CD4-positive, alpha-beta memory T cell (primary cell): Measurements from ENCODE around the gene TBC1D2. TPM values are rescaled to one million over a fixed set of nuclear protein-coding genes. Genes with fewer than 3 reads are reported as not detected.
A peak's percentile ranks its signal among the peaks of the same experiment; 100 is the strongest.

Source experiments
- CTCF ChIA-PET: fragments of 350-600 bp; sonication (Branson Sonifier 250); formaldehyde crosslinking; loops from one replicate; lab custom pipeline; 2021; ENCODE audit warnings: inconsistent platforms; ENCODE audit not compliant: partially characterized antibody; lab: Charles Lee
- POLR2A ChIA-PET: fragments of 350-600 bp; sonication (Branson Sonifier 250); formaldehyde crosslinking; loops from one replicate; lab custom pipeline; 2021; ENCODE audit not compliant: partially characterized antibody; lab: Charles Lee
- DNase-seq, 5 donors: peaks; one replicate each; pipeline versions ENCODE4 v3.0.0 to v3.0.0-alpha.2; 2020 to 2022; ENCODE audit warnings: mixed read lengths in 1 of 5
- H3K27ac ChIP-seq: one replicate; pipeline ENCODE4 v1.7.0; 2013; ENCODE audit warnings: low read depth, low read length
- H3K27me3 ChIP-seq: 2 replicates; pipeline ENCODE4 v1.7.0; 2013; ENCODE audit warnings: mild to moderate bottlenecking, low read length, moderate library complexity; ENCODE audit not compliant: insufficient read depth
- H3K36me3 ChIP-seq: 2 replicates; pipeline ENCODE4 v1.7.0; 2013; ENCODE audit warnings: mild to moderate bottlenecking, low read length, moderate library complexity; ENCODE audit not compliant: insufficient read depth
- H3K4me1 ChIP-seq: 2 replicates; pipeline ENCODE4 v1.7.0; 2013; ENCODE audit warnings: mild to moderate bottlenecking, low read length, moderate library complexity; ENCODE audit not compliant: insufficient read depth
- H3K4me3 ChIP-seq, 2 donors: one replicate each; pipeline ENCODE4 v1.7.0; 2013; ENCODE audit warnings: low read length in 2 of 2, mild to moderate bottlenecking in 1 of 2
- H3K9me3 ChIP-seq, 2 donors: one replicate each; pipeline ENCODE4 v1.7.0; 2013; ENCODE audit warnings: low read length in 2 of 2, control low read depth in 1 of 2; ENCODE audit not compliant: control insufficient read depth in 1 of 2
- H3K27ac Mint-ChIP-seq, 7 donors: one replicate each; pipeline ENCODE4 v1.8.0; 2020 to 2021; ENCODE audit warnings: mixed read lengths in 7 of 7, mild to moderate bottlenecking in 6 of 7, inconsistent platforms in 3 of 7, moderate library complexity in 3 of 7
- H3K27me3 Mint-ChIP-seq, 2 donors: one replicate each; pipeline ENCODE4 v1.8.0; 2020 to 2021; ENCODE audit warnings: mixed read lengths in 2 of 2
- H3K36me3 Mint-ChIP-seq, 2 donors: one replicate each; pipeline ENCODE4 v1.8.0; 2020 to 2021; ENCODE audit warnings: mixed read lengths in 2 of 2, inconsistent platforms in 1 of 2, mild to moderate bottlenecking in 1 of 2
- H3K4me1 Mint-ChIP-seq, 4 donors: one replicate each; pipeline ENCODE4 v1.8.0; 2020 to 2021; ENCODE audit warnings: mixed read lengths in 4 of 4, mild to moderate bottlenecking in 1 of 4
- H3K4me3 Mint-ChIP-seq, 8 donors: one replicate each; pipeline ENCODE4 v1.8.0; 2020 to 2021; ENCODE audit warnings: mixed read lengths in 8 of 8, mild to moderate bottlenecking in 7 of 8, moderate library complexity in 6 of 8, inconsistent platforms in 3 of 8
- H3K9me3 Mint-ChIP-seq, 8 donors: one replicate each; pipeline ENCODE4 v1.8.0; 2020 to 2021; ENCODE audit warnings: mixed read lengths in 8 of 8, mild to moderate bottlenecking in 5 of 8, inconsistent platforms in 3 of 8, moderate library complexity in 1 of 8
- intact Hi-C: fragments of 100-400 bp; cut with micrococcal nuclease; formaldehyde crosslinking; loops from one replicate; pipeline ENCODE4 v1.15.1; 2023
- polyA plus RNA-seq, 2 donors: library from polyadenylated mRNA; unstranded; fragments of 300-500 nt; fragmentation: Illumina TruSeq; gene quantifications; one replicate each; pipeline ENCODE4 v1.2.3, GENCODE V29; 2021
- total RNA-seq, 2 experiments: library from RNA; stranded (reverse); gene quantifications; one replicate each; pipeline ENCODE4 v1.2.3, GENCODE V29; 2021

The TBC1D2 gene
- total and polyA plus RNA-seq, 4 experiments from 2014 or later = 2.1 to 11.4 (median 11.1) TPM

- no peak overlapping the region for H3K27ac ChIP-seq
- ChIA-PET CTCF (interaction anchor here (1.2 to 3.2 kb wide), 4 partner anchors 22 to 163 kb away, joined by 3 to 13 read pairs (median 8); partner anchors contain the start of gene TRIM14), POLR2A (interaction anchor here (0.7 kb wide), 1 partner anchor 149 kb away, joined by 3 read pairs; no protein-coding TSS in a partner anchor)
- Mint-ChIP-seq H3K9me3 (no peaks in the 10 kb centered on the region), H3K36me3 (peaks cover 33 to 40% of the 10 kb centered on the region in 2 donors), H3K4me1 (peaks cover 0 to 3% (median 0%) of the 10 kb centered on the region in 4 donors), H3K27me3 (no peaks in the 10 kb centered on the region), H3K27ac (no peak overlapping the region), H3K4me3 (no peak overlapping the region)
- DNase-seq = no peak
- H3K27me3 ChIP-seq = no peaks in the 10 kb centered on the region
- no peak overlapping the region for H3K4me3 ChIP-seq
- H3K4me1 ChIP-seq = no peaks in the 10 kb centered on the region
- intact Hi-C loops = no loop called here
- no peaks in the 10 kb centered on the region for H3K9me3 ChIP-seq
- peaks cover 16% of the 10 kb centered on the region for H3K36me3 ChIP-seq
Measured at GRCh38 chr9:98234245-98234825, 21.1 kb downstream of the TBC1D2 start.

GRCh38 chr9:98232926-98233325 lies 22.5 kb downstream of the TBC1D2 start:
- H3K36me3 Mint-ChIP-seq = peaks cover 42 to 52% of the 10 kb centered on the region in 2 donors

GRCh38 chr9:98231770-98232478 lies 23.5 kb downstream of the TBC1D2 start:
- H3K36me3 Mint-ChIP-seq = peaks cover 45 to 58% of the 10 kb centered on the region in 2 donors
- no peak for DNase-seq
- no peaks in the 10 kb centered on the region for H3K27me3 Mint-ChIP-seq
- ChIA-PET POLR2A (interaction anchor here (1.3 kb wide), 1 partner anchor 25 kb away, joined by 4 read pairs; no protein-coding TSS in a partner anchor), CTCF (no interaction called here)
- no peaks in the 10 kb centered on the region for H3K9me3 Mint-ChIP-seq
- Histone ChIP-seq H3K4me1 (no peaks in the 10 kb centered on the region), H3K36me3 (peaks cover 22% of the 10 kb centered on the region), H3K4me3 (no peak overlapping the region), H3K27ac (no peak overlapping the region), H3K9me3 (no peaks in the 10 kb centered on the region), H3K27me3 (no peaks in the 10 kb centered on the region)
- peak overlapping the region in 1 of 7 donors; percentile 1 for H3K27ac Mint-ChIP-seq
- no peak overlapping the region for H3K4me3 Mint-ChIP-seq
- peaks cover 0 to 3% (median 0%) of the 10 kb centered on the region in 4 donors for H3K4me1 Mint-ChIP-seq
- intact Hi-C loops = no loop called here

More at GRCh38 chr9:98232926-98233325, 22.5 kb downstream of the TBC1D2 start:
- no peaks in the 10 kb centered on the region for H3K4me1 ChIP-seq
- no peak overlapping the region for H3K27ac Mint-ChIP-seq
- no peak overlapping the region for H3K4me3 ChIP-seq
- intact Hi-C loops = no loop called here
- H3K27me3 ChIP-seq = no peaks in the 10 kb centered on the region
- peaks cover 0 to 3% (median 0%) of the 10 kb centered on the region in 4 donors for H3K4me1 Mint-ChIP-seq
- H3K9me3 Mint-ChIP-seq = no peaks in the 10 kb centered on the region
- DNase-seq = no peak
- POLR2A ChIA-PET = no interaction called here
- H3K4me3 Mint-ChIP-seq = no peak overlapping the region
- H3K27ac ChIP-seq = no peak overlapping the region
- H3K9me3 ChIP-seq = no peaks in the 10 kb centered on the region
- no peaks in the 10 kb centered on the region for H3K27me3 Mint-ChIP-seq
- H3K36me3 ChIP-seq = peaks cover 22% of the 10 kb centered on the region
- CTCF ChIA-PET = interaction anchor here (1.1 kb wide), 1 partner anchor 28 kb away, joined by 3 read pairs; no protein-coding TSS in a partner anchor

GRCh38 chr9:98230789-98231188 lies 24.7 kb downstream of the TBC1D2 start:
- H3K4me3 ChIP-seq = no peak overlapping the region
- Mint-ChIP-seq H3K4me1 (peaks cover 0 to 3% (median 0%) of the 10 kb centered on the region in 4 donors), H3K36me3 (peaks cover 46 to 67% of the 10 kb centered on the region in 2 donors), H3K9me3 (no peaks in the 10 kb centered on the region), H3K27me3 (no peaks in the 10 kb centered on the region), H3K27ac (peak overlapping the region in 3 of 7 donors; percentile 60 to 77 (median 77)), H3K4me3 (no peak overlapping the region)
- no peaks in the 10 kb centered on the region for H3K27me3 ChIP-seq
- no peak for DNase-seq
- intact Hi-C loops = no loop called here
- no peaks in the 10 kb centered on the region for H3K9me3 ChIP-seq
- peaks cover 22% of the 10 kb centered on the region for H3K36me3 ChIP-seq
- CTCF ChIA-PET = no interaction called here
- POLR2A ChIA-PET = interaction anchor here (1.3 kb wide), 1 partner anchor 26 kb away, joined by 4 read pairs; no protein-coding TSS in a partner anchor
- H3K4me1 ChIP-seq = no peaks in the 10 kb centered on the region
- H3K27ac ChIP-seq = no peak overlapping the region

- Histone ChIP-seq H3K36me3 (peaks cover 22% of the 10 kb centered on the region), H3K27me3 (no peaks in the 10 kb centered on the region), H3K27ac (no peak overlapping the region), H3K4me1 (no peaks in the 10 kb centered on the region), H3K9me3 (no peaks in the 10 kb centered on the region), H3K4me3 (no peak overlapping the region)
- Mint-ChIP-seq H3K4me3 (no peak overlapping the region), H3K27ac (peak overlapping the region in 1 of 7 donors; percentile 77), H3K9me3 (no peaks in the 10 kb centered on the region), H3K36me3 (peaks cover 43 to 67% of the 10 kb centered on the region in 2 donors), H3K4me1 (peaks cover 0 to 2% (median 0%) of the 10 kb centered on the region in 4 donors), H3K27me3 (no peaks in the 10 kb centered on the region)
- POLR2A ChIA-PET = interaction anchor here (1.3 kb wide), 1 partner anchor 27 kb away, joined by 4 read pairs; no protein-coding TSS in a partner anchor
- no peak for DNase-seq
- intact Hi-C loops = no loop called here
- CTCF ChIA-PET = no interaction called here
Measured at GRCh38 chr9:98230304-98230703, 25.1 kb downstream of the TBC1D2 start.

GRCh38 chr9:98229620-98230019 lies 25.8 kb downstream of the TBC1D2 start:
- Histone ChIP-seq H3K36me3 (peaks cover 22% of the 10 kb centered on the region), H3K4me1 (no peaks in the 10 kb centered on the region), H3K27me3 (no peaks in the 10 kb centered on the region), H3K9me3 (no peaks in the 10 kb centered on the region), H3K27ac (no peak overlapping the region), H3K4me3 (no peak overlapping the region)
- Mint-ChIP-seq H3K27me3 (no peaks in the 10 kb centered on the region), H3K27ac (no peak overlapping the region), H3K4me3 (no peak overlapping the region), H3K9me3 (no peaks in the 10 kb centered on the region), H3K4me1 (no peaks in the 10 kb centered on the region), H3K36me3 (peaks cover 41 to 67% of the 10 kb centered on the region in 2 donors)
- intact Hi-C loops = no loop called here
- POLR2A ChIA-PET = no interaction called here
- CTCF ChIA-PET = no interaction called here
- no peak for DNase-seq

GRCh38 chr9:98229090-98229395 lies 26.4 kb downstream of the TBC1D2 start:
- Mint-ChIP-seq H3K27me3 (no peaks in the 10 kb centered on the region), H3K27ac (no peak overlapping the region), H3K4me1 (no peaks in the 10 kb centered on the region), H3K4me3 (no peak overlapping the region), H3K36me3 (peaks cover 40 to 63% of the 10 kb centered on the region in 2 donors), H3K9me3 (no peaks in the 10 kb centered on the region)
- Histone ChIP-seq H3K27me3 (no peaks in the 10 kb centered on the region), H3K4me3 (no peak overlapping the region), H3K36me3 (peaks cover 22% of the 10 kb centered on the region), H3K27ac (no peak overlapping the region), H3K4me1 (no peaks in the 10 kb centered on the region), H3K9me3 (no peaks in the 10 kb centered on the region)
- ChIA-PET CTCF (no interaction called here), POLR2A (no interaction called here)
- intact Hi-C loops = no loop called here
- DNase-seq = no peak
